Measurements from ENCODE around the gene SCN5A. TPM values are rescaled to one million over a fixed set of nuclear protein-coding genes. Genes with fewer than 3 reads are reported as not detected.

SCN5A gene
- total RNA-seq, 1 experiment from 2014 or later = 13.6 TPM

GRCh38 chr3:38556640-38557358 lies 92.7 kb downstream of the SCN5A start:
- no peak for ATAC-seq
- CTCF ChIA-PET = interaction anchor here (1.5 to 2.1 kb wide), 2 partner anchors 36 to 99 kb away, joined by 6 read pairs; no protein-coding TSS in a partner anchor
- DNase-seq (ENCODE audit: low spot score) = no peak

More at GRCh38 chr3:38556640-38557358, 92.7 kb downstream of the SCN5A start:
- Mint-ChIP-seq H3K9me3 (peaks cover 35% of the 10 kb centered on the region), H3K36me3 (peaks cover 15% of the 10 kb centered on the region), H3K27me3 (ENCODE audit: low read depth) (no peaks in the 10 kb centered on the region), H3K4me1 (no peaks in the 10 kb centered on the region), H3K4me3 (no peak overlapping the region), H3K27ac (no peak overlapping the region)
- POLR2A ChIA-PET = no interaction called here
- TF ChIP-seq KAT7 (CRISPR knock-in tag; IDR thresholded peaks at IDR 0.05; ENCODE audit: borderline replicate concordance) = no peak
- no peak for TF ChIP-seq USF1 (CRISPR knock-in tag; IDR thresholded peaks at IDR 0.05)
- no peak for TF ChIP-seq ZNF532 (CRISPR knock-in tag; IDR thresholded peaks at IDR 0.05; ENCODE audit: borderline replicate concordance)
- no peak for TF ChIP-seq FOXP4 (CRISPR knock-in tag; IDR thresholded peaks at IDR 0.05)
- no peak for TF ChIP-seq SMAD4 (CRISPR knock-in tag; IDR thresholded peaks at IDR 0.05)
- no peak for TF ChIP-seq RELA (CRISPR knock-in tag; IDR thresholded peaks at IDR 0.05; ENCODE audit: borderline replicate concordance)
- no peak for TF ChIP-seq NFE2L1 (CRISPR knock-in tag; IDR thresholded peaks at IDR 0.05)
- TF ChIP-seq E2F5 (CRISPR knock-in tag; IDR thresholded peaks at IDR 0.05) = no peak
- no peak for TF ChIP-seq ZNF121 (CRISPR knock-in tag; IDR thresholded peaks at IDR 0.05)
- TF ChIP-seq PRRX2 (CRISPR knock-in tag; IDR thresholded peaks at IDR 0.05) = no peak
- no peak for TF ChIP-seq ATF6 (CRISPR knock-in tag; IDR thresholded peaks at IDR 0.05)
- TF ChIP-seq IRF2 (CRISPR knock-in tag; IDR thresholded peaks at IDR 0.05; ENCODE audit: borderline replicate concordance, low read depth) = no peak
- TF ChIP-seq TCF7 (CRISPR knock-in tag; IDR thresholded peaks at IDR 0.05; ENCODE audit: low read depth) = no peak
- no peak for TF ChIP-seq STAT6 (CRISPR knock-in tag; conservative IDR thresholded peaks at IDR 0.05; ENCODE audit: low read depth)

Measured in WTC11 (cell line).